Osteocyte (in vitro differentiated cells): ENCODE measurements around the gene PPA2. TPM values are rescaled to one million over a fixed set of nuclear protein-coding genes. Genes with fewer than 3 reads are reported as not detected.

Source experiments
- DNase-seq: peaks from one replicate; pipeline ENCODE4 v3.0.0; 2021; ENCODE audit warnings: mixed read lengths; ENCODE audit not compliant: unreplicated experiment; ENCODE audit errors: extremely low spot score
- H3K27ac Mint-ChIP-seq: one replicate; pipeline ENCODE4 v1.8.0; 2021; ENCODE audit warnings: mild to moderate bottlenecking, mixed read lengths; ENCODE audit not compliant: unreplicated experiment
- H3K27me3 Mint-ChIP-seq: one replicate; pipeline ENCODE4 v1.8.0; 2021; ENCODE audit warnings: mixed read lengths; ENCODE audit not compliant: unreplicated experiment
- H3K36me3 Mint-ChIP-seq: one replicate; pipeline ENCODE4 v1.8.0; 2021; ENCODE audit warnings: mixed read lengths; ENCODE audit not compliant: unreplicated experiment
- H3K4me1 Mint-ChIP-seq: one replicate; pipeline ENCODE4 v1.8.0; 2021; ENCODE audit warnings: mixed read lengths; ENCODE audit not compliant: unreplicated experiment
- H3K4me3 Mint-ChIP-seq: one replicate; pipeline ENCODE4 v1.8.0; 2021; ENCODE audit warnings: mild to moderate bottlenecking, moderate library complexity, mixed read lengths; ENCODE audit not compliant: unreplicated experiment
- H3K9me3 Mint-ChIP-seq: one replicate; pipeline ENCODE4 v1.8.0; 2021; ENCODE audit warnings: mixed read lengths; ENCODE audit not compliant: unreplicated experiment
- CTCF ChIP-seq: fragments of 200-600 bp; sonication (generic); IDR thresholded peaks from 2 replicates; pipeline ENCODE4 v1.5.0; 2021; ENCODE audit warnings: antibody characterized with exemption, mild to moderate bottlenecking, moderate library complexity
- total RNA-seq: library from RNA; stranded (reverse); gene quantifications from 2 replicates; pipeline ENCODE4 v1.2.1, GENCODE V29; 2021

Gene PPA2
- total RNA-seq, 1 donor from 2014 or later, result 68.2 TPM

DNA sequence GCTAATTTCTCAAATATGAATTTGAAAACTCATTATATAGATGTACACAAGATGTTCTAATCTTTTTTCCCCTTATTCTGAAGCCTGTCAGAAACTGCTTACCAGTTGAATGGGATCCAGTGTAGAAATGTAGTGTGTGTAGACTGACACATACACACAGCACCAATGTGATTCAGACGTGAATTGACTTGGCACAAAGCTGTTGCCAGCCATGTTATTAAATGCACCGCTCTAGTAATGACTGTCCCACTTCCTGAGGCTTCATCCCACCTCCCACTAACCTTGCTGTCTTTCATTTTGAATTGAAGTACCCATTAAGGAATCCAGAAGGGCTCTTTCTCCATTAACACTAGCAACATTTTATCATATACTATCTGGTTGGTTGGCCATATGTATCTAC lies 146.6 kb downstream of the PPA2 start:
- Mint-ChIP-seq H3K36me3 (no peaks in the 10 kb centered on the region), H3K4me1 (no peaks in the 10 kb centered on the region), H3K27me3 (no peaks in the 10 kb centered on the region), H3K27ac (no peak overlapping the region), H3K9me3 (no peaks in the 10 kb centered on the region), H3K4me3 (no peak overlapping the region)
- TF ChIP-seq CTCF, result no peak
- DNase-seq, result no peak

Other genes with a start within 250 kb of the PPA2 start
- not detected in 2 replicates for gene ARHGEF38, start 78.6 kb upstream of the PPA2 start, total RNA-seq
- 15.4 and 17.4 TPM in 2 replicates for gene INTS12, start 234.6 kb upstream of the PPA2 start, total RNA-seq
- 8.1 and 8.5 TPM in 2 replicates for gene GSTCD, start 234.7 kb upstream of the PPA2 start, total RNA-seq